Gastroesophageal sphincter (tissue), 4 donors: ENCODE data around the gene KANK2. TPM values are rescaled to one million over a fixed set of nuclear protein-coding genes. Genes with fewer than 3 reads are reported as not detected.

ENCODE experiments used
- ATAC-seq: fragments of 150-250 bp; one replicate; pipeline ENCODE4 v1.9.1; 2016; ENCODE audit warnings: mild to moderate bottlenecking, moderate library complexity
- H3K27ac ChIP-seq, 4 donors: fragments of 200-600 bp; sonication (generic) in 3 of 4; 1 replicate in 3 of 4; 2 replicates in 1 of 4; pipeline ENCODE4 v1.5.1; 2016 to 2019
- H3K27me3 ChIP-seq: fragments of 200-600 bp; sonication (generic); one replicate; pipeline ENCODE4 v1.5.1; 2019
- H3K36me3 ChIP-seq, 2 donors: fragments of 200-600 bp; sonication (generic); one replicate each; pipeline ENCODE4 v1.5.1; 2019; ENCODE audit warnings: control low read depth in 1 of 2
- H3K4me1 ChIP-seq, 3 donors: fragments of 200-600 bp; sonication (generic); 1 replicate in 2 of 3; 2 replicates in 1 of 3; pipeline ENCODE4 v1.5.1; 2016 to 2019; ENCODE audit warnings: control low read depth in 2 of 3
- H3K4me3 ChIP-seq, 2 donors: fragments of 200-600 bp; sonication (generic); one replicate each; pipeline ENCODE4 v1.5.1; 2019; ENCODE audit warnings: mild to moderate bottlenecking in 1 of 2, moderate library complexity in 1 of 2
- H3K9me3 ChIP-seq, 3 donors: fragments of 200-600 bp; sonication (generic); one replicate each; pipeline ENCODE4 v1.5.1; 2017 to 2019; ENCODE audit warnings: control low read depth in 2 of 3
- CTCF ChIP-seq, 4 experiments: fragments of 200-600 bp in 2 of 4; fragments of 450-650 bp in 2 of 4; sonication (generic) in 1 of 4; IDR thresholded peaks; one replicate each; pipeline ENCODE4 v1.5.1; 2017 to 2019; ENCODE audit warnings: antibody characterized with exemption in 4 of 4, mild to moderate bottlenecking in 2 of 4, moderate library complexity in 2 of 4
- EP300 ChIP-seq: sonication (generic); formaldehyde crosslinking; IDR thresholded peaks from one replicate; pipeline ENCODE4 v1.6.1; 2017; ENCODE audit warnings: antibody characterized with exemption, mild to moderate bottlenecking
- POLR2A ChIP-seq, 2 donors: fragments of 450-650 bp; IDR thresholded peaks; one replicate each; pipeline ENCODE4 v1.6.1; 2017; ENCODE audit warnings: antibody characterized with exemption in 2 of 2, mild to moderate bottlenecking in 2 of 2, moderate library complexity in 1 of 2
- POLR2AphosphoS5 ChIP-seq: sonication (generic); formaldehyde crosslinking; IDR thresholded peaks from one replicate; pipeline ENCODE4 v1.6.1; 2017; ENCODE audit warnings: antibody characterized with exemption
- WGBS, 2 donors: methylation state at CpG; one replicate each; pipeline ENCODE4 v1.1.5; 2018; ENCODE audit warnings: low coverage in 1 of 2; 5-methylcytosine and 5-hydroxymethylcytosine counted together
- total RNA-seq, 4 donors: library from RNA; depleted of rRNA; stranded (reverse); fragments of >200 nt; gene quantifications; one replicate each; pipeline ENCODE4 v1.1.0, GENCODE V29; 2016

Gene KANK2
- total RNA-seq, 4 donors from 2014 or later: 913 to 1,808 (median 1,065) TPM

DNA sequence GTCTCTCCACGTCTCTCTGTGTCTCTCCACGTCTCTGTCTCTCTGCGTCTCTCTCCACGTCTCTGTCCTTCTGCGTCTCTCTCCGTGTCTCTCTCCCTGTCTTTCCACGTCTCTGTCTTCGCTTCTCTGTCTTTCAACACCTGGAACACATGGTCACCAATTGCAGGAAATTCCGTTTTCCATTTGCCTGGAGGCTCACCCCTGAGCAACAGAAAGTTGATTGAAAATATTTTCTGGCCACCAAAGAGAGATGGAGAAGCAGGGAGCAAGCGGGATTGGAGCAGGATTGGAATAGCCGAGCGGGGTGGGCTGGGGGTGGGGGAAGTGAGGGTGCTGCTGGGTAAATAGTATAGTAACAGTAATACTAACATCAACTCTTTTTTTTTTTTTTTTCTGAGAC, 1.7 kb downstream of the KANK2 start:
- Histone ChIP-seq H3K9me3 (no peaks in the 10 kb centered on the region), H3K4me1 (peaks cover 0 to 81% (median 38%) of the 10 kb centered on the region in 3 donors), H3K27ac (peak overlapping the region; percentile 80 to 99 (median 96)), H3K36me3 (peaks cover 0 to 60% of the 10 kb centered on the region in 2 donors), H3K4me3 (peak overlapping the region; percentile 76 to 86), H3K27me3 (no peaks in the 10 kb centered on the region)
- TF ChIP-seq CTCF (IDR thresholded peaks at IDR 0.05): no peak
- no peak for TF ChIP-seq EP300
- TF ChIP-seq POLR2AphosphoS5: no peak
- ATAC-seq: no peak
- 23 to 33% methylated on average over 2 to 10 of the region's 12 CpGs for WGBS, 2 donors

DNA sequence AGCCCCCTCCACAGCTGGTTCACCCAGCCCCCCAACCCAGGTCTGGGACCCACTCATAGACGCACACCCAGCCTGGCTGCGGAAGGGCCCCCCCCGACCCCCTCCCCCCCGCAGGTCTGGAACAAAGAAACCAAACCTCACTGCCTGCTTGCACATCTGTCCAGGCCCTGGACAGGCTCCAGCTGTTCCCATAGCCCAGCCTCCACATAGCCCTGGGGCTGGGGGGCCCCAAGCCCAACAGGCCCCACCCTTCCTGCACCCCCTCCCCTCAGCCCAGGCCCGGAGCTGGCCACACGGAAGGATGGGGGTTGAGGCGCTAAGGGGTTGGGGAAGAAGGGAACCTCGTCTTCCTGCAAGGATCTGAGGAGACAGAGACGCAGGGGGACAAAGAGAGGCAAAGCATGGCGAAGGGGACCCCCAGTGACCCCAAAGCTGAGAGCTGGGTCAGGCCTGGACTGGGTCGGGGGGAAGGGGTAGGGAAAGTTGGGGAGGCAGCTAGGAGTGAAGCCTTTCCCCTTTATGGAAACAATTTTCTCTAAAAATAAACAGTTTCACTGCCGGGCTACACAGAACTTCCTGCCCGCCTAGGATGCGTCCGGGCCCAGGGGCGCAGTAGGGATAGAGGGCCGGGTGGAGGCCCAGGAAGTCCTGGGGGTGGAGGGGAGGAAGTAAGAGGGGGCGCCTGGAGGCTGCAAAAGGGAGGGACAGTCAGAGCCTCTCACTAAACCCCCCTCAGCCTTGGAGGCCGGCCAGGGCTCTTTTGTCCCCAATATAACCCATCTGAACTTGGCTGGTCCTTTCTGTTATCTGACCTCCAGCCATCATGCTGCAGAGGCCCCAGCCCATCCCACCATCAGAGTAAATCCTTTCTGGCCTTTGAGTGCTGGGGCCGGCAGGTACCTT, 2.4 kb downstream of the KANK2 start:
- peaks cover 2 to 89% (median 46%) of the 10 kb centered on the region in 3 donors for H3K4me1 ChIP-seq
- H3K27me3 ChIP-seq: no peaks in the 10 kb centered on the region
- H3K4me3 ChIP-seq: peak overlapping the region; percentile 76 to 86
- no peak for ATAC-seq
- no peaks in the 10 kb centered on the region for H3K9me3 ChIP-seq
- peaks cover 0 to 57% of the 10 kb centered on the region in 2 donors for H3K36me3 ChIP-seq
- peak overlapping the region; percentile 80 to 99 (median 96) for H3K27ac ChIP-seq
- no peak for TF ChIP-seq CTCF (IDR thresholded peaks at IDR 0.05)
- no peak for TF ChIP-seq POLR2AphosphoS5
- no peak for TF ChIP-seq POLR2A (IDR thresholded peaks at IDR 0.05)
- no peak for TF ChIP-seq EP300
- 2 to 20% methylated on average over 1 to 8 of the region's 20 CpGs for WGBS, 2 donors

- ATAC-seq: no peak
- no peaks in the 10 kb centered on the region for H3K27me3 ChIP-seq
- peaks cover 0 to 51% of the 10 kb centered on the region in 2 donors for H3K36me3 ChIP-seq
- H3K4me1 ChIP-seq: peaks cover 2 to 92% (median 51%) of the 10 kb centered on the region in 3 donors
- TF ChIP-seq POLR2A (IDR thresholded peaks at IDR 0.05) (no peak), POLR2AphosphoS5 (no peak), EP300 (no peak), CTCF (IDR thresholded peaks at IDR 0.05) (no peak)
- peak overlapping the region; percentile 80 to 99 (median 96) for H3K27ac ChIP-seq
- H3K9me3 ChIP-seq: no peaks in the 10 kb centered on the region
- peak overlapping the region; percentile 76 to 86 for H3K4me3 ChIP-seq
- WGBS, 2 donors: 0% methylated on average over 1 of the region's 8 CpGs; no CpG with 5 or more reads in 1 of the 2 donors
These were observed 3.2 kb downstream of the KANK2 start for GRCh38 chr19:11194173-11194572.

DNA sequence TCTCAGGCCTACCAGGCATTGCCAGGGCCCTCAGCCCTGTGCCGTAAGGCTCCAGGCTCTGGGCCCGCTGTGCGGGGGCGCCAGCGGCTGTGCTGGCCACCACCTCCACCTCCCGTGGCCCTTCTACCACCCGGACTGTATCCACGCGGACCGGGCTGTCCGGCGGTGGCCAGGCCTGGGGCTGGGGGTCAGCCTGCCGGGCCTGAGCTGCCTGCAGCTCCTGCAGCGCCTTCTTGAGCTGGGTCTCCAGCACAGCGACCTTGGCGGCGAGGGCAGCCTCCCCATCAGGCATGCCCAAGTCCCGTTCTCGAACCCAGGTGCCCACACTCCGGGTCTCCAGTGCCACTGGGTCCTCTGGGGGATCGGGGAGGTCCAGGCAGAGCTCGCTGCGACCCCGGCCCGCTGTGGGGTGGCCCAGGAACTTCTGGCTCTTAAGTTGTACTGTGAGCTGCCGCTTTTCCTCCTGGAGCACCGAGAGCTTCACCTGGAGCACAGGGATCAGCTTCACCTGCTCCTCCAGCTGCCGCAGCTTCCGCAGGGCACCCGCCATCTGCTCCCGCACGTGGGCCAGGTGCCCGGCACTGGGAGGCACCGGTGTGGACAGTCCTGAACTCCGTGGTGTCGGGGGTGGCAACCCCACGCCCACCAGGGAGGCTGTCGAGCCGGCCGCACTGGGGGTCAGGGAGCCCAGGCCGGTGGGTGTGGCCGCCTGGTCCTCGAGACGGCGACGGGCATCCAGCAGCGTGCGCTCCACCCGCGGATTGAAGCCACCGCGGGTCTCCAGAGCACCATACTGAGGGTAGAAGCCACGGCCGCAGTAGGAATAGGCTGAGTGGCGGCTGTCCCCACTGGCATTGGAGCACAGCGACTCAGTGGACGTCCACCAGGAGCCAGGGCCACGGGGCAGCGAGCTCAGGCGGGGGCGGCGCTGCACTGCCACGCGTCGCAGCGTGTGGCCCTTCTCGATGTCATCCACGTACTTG, 4.1 kb downstream of the KANK2 start:
- TF ChIP-seq POLR2A (IDR thresholded peaks at IDR 0.05): no peak
- H3K4me1 ChIP-seq: peaks cover 2 to 92% (median 56%) of the 10 kb centered on the region in 3 donors
- WGBS, 2 donors: 51% methylated on average over 3 of the region's 68 CpGs; no CpG with 5 or more reads in 1 of the 2 donors
- H3K4me3 ChIP-seq: peak overlapping the region; percentile 0 to 86
- ATAC-seq: no peak
- no peaks in the 10 kb centered on the region for H3K27me3 ChIP-seq
- peaks cover 0 to 60% of the 10 kb centered on the region in 2 donors for H3K36me3 ChIP-seq
- peak overlapping the region; percentile 80 to 99 (median 96) for H3K27ac ChIP-seq
- H3K9me3 ChIP-seq: no peaks in the 10 kb centered on the region

GRCh38 chr19:11191934-11192333, 5.4 kb downstream of the KANK2 start:
- Histone ChIP-seq H3K27me3 (no peaks in the 10 kb centered on the region), H3K4me1 (peaks cover 2 to 97% (median 52%) of the 10 kb centered on the region in 3 donors), H3K27ac (peak overlapping the region; percentile 19 to 99 (median 96)), H3K4me3 (peak overlapping the region in 1 of 2 donors; percentile 86), H3K9me3 (no peaks in the 10 kb centered on the region), H3K36me3 (peaks cover 0 to 73% of the 10 kb centered on the region in 2 donors)
- WGBS, 2 donors: 64 to 71% methylated on average over 2 to 5 of the region's 5 CpGs
- no peak for ATAC-seq
- TF ChIP-seq EP300 (no peak), CTCF (IDR thresholded peaks at IDR 0.05) (no peak), POLR2AphosphoS5 (no peak), POLR2A (IDR thresholded peaks at IDR 0.05) (no peak)
